PC-3 (cell line): ENCODE results near the gene PPP6R1. TPM values are rescaled to one million over a fixed set of nuclear protein-coding genes. Genes with fewer than 3 reads are reported as not detected.
A peak's percentile ranks its signal among the peaks of the same experiment; 100 is the strongest.

ENCODE experiments used
- ATAC-seq: fragments of 200-7000 bp; cut with Tn5 transposase; 2 replicates; pipeline ENCODE4 v1.9.1; 2020; ENCODE audit warnings: mild to moderate bottlenecking, moderate library complexity
- BruUV-seq: library from RNA; stranded (reverse); fragments of 400-500 nt; replicated peaks from 2 replicates; lab custom pipeline; 2021; lab: Mats Ljungman, UMichigan
- CTCF ChIA-PET: fragments of 300-600 bp; sonication (Branson Sonifier 250); formaldehyde crosslinking; loops from one replicate; lab custom pipeline; 2022; ENCODE audit warnings: antibody characterized with exemption; lab: Charles Lee
- POLR2A ChIA-PET: fragments of 300-600 bp; sonication (Branson Sonifier 250); formaldehyde crosslinking; loops from one replicate; lab custom pipeline; 2022; ENCODE audit warnings: antibody characterized with exemption; ENCODE audit not compliant: unreplicated experiment; lab: Charles Lee
- DNase-seq: peaks from one replicate; pipeline ENCODE4 v3.0.0-alpha.2; 2015
- H2AFZ ChIP-seq: fragments of 300-600 bp; sonication (generic); 2 replicates; pipeline ENCODE4 v1.6.0; 2016; ENCODE audit warnings: antibody characterized with exemption, low read length
- H3F3A ChIP-seq: fragments of 300-600 bp; sonication (generic); one replicate; pipeline ENCODE4 v1.6.0; 2017; ENCODE audit warnings: antibody characterized with exemption, low read length, control low read depth, mild to moderate bottlenecking; ENCODE audit not compliant: unreplicated experiment
- H3K27ac ChIP-seq: fragments of 300-600 bp; sonication (generic); 2 replicates; pipeline ENCODE4 v1.5.1; 2016; ENCODE audit warnings: mild to moderate bottlenecking, low read length
- H3K27me3 ChIP-seq: fragments of 300-600 bp; sonication (generic); 2 replicates; pipeline ENCODE4 v1.6.1; 2016; ENCODE audit warnings: low read length, mixed read lengths
- H3K36me3 ChIP-seq: fragments of 300-600 bp; sonication (generic); 2 replicates; pipeline ENCODE4 v1.6.1; 2016; ENCODE audit warnings: low read depth, mixed run types, low read length, mixed read lengths
- H3K4me1 ChIP-seq: fragments of 300-600 bp; sonication (generic); 2 replicates; pipeline ENCODE4 v1.5.1; 2016; ENCODE audit warnings: low read length; ENCODE audit not compliant: insufficient read depth
- H3K4me2 ChIP-seq: fragments of 300-600 bp; sonication (generic); 2 replicates; pipeline ENCODE4 v1.6.0; 2016; ENCODE audit warnings: low read length
- H3K4me3 ChIP-seq: fragments of 300-600 bp; sonication (generic); 2 replicates; pipeline ENCODE4 v1.5.1; 2016; ENCODE audit warnings: mild to moderate bottlenecking, low read length, mixed read lengths
- H3K79me2 ChIP-seq: fragments of 300-600 bp; sonication (generic); 2 replicates; pipeline ENCODE4 v1.6.1; 2017; ENCODE audit warnings: low read length, mixed read lengths
- H3K9ac ChIP-seq: fragments of 300-600 bp; sonication (generic); 2 replicates; pipeline ENCODE4 v1.6.0; 2016; ENCODE audit warnings: mild to moderate bottlenecking, low read length
- H3K9me2 ChIP-seq: fragments of 300-600 bp; sonication (generic); replicated peaks from 2 replicates; pipeline ENCODE4 v1.6.1; 2016; ENCODE audit warnings: mixed run types, low read length, mixed read lengths
- H3K9me3 ChIP-seq: fragments of 300-600 bp; sonication (generic); 2 replicates; pipeline ENCODE4 v1.6.1; 2016; ENCODE audit warnings: low read length, mixed read lengths
- H4K20me1 ChIP-seq: fragments of 300-600 bp; sonication (generic); 2 replicates; pipeline ENCODE4 v1.6.1; 2016; ENCODE audit warnings: low read length, mixed read lengths
- EZH2 ChIP-seq: fragments of 300-600 bp; sonication (generic); IDR thresholded peaks from one replicate; pipeline ENCODE4 v1.6.1; 2017; ENCODE audit warnings: antibody characterized with exemption, mild to moderate bottlenecking, low read length; ENCODE audit not compliant: unreplicated experiment
- EZH2phosphoT487 ChIP-seq: fragments of 300-600 bp; sonication (generic); IDR thresholded peaks from 2 replicates; pipeline ENCODE4 v1.6.1; 2018; ENCODE audit warnings: mild to moderate bottlenecking, antibody characterized with exemption, low read length, borderline replicate concordance
- intact Hi-C: fragments of 100-400 bp; cut with micrococcal nuclease; formaldehyde crosslinking; loops from 2 replicates; pipeline ENCODE4 v1.9.0; 2023
- total RNA-seq: library from RNA; depleted of rRNA; stranded (reverse); fragments of >200 nt; gene quantifications from 2 replicates; pipeline ENCODE4 v1.2.3, GENCODE V29; 2014
- TF ChIP-seq, protein P1 (sequence below): fragments of 300-600 bp; sonication (generic); conservative IDR thresholded peaks from 2 replicates; pipeline ENCODE4 v1.5.1; 2017; ENCODE audit warnings: antibody characterized with exemption, low read depth, mild to moderate bottlenecking, low read length

Gene PPP6R1
- total RNA-seq, 1 experiment from 2014 or later, result 159 TPM

DNA sequence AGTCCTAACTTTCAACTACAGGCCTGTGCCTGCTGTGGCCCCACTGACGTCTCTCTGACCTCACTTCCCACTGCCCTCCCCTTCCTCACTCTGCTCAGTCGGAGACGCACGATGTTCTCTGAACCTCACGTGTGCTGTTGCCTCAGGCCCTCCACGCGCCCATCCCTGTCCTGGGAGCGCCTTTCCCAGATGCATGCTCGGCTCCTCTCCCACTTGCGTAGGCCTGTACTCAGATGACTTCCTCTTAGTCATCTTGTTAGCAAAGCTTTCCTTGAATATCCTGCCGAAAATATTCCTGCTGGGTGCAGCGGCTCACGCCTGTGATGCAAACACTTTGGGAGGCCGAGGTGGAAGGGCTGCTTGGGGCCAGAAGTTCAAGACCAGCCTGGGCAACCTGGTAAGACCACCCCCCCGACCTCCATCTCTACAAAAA is 69.4 kb downstream of the PPP6R1 start:
- Histone ChIP-seq H2AFZ (no peak overlapping the region), H3K4me3 (no peak overlapping the region), H3K4me2 (peak overlapping the region; percentile 39), H3K27ac (peak overlapping the region; percentile 89), H3K9me3 (no peaks in the 10 kb centered on the region), H3F3A (no peaks in the 10 kb centered on the region), H3K36me3 (no peaks in the 10 kb centered on the region), H3K79me2 (no peaks in the 10 kb centered on the region), H4K20me1 (no peaks in the 10 kb centered on the region), H3K9me2 (no peaks in the 10 kb centered on the region), H3K27me3 (no peaks in the 10 kb centered on the region), H3K4me1 (peaks cover 12% of the 10 kb centered on the region), H3K9ac (peak overlapping the region; percentile 70)
- ATAC-seq (peak; percentile 99), DNase-seq (peak; percentile 99)
- TSS peak; percentile 76 for BruUV-seq
- peak; percentile 69; the same call in 1 of the 2 replicates for TF ChIP-seq EZH2phosphoT487
- TF ChIP-seq, protein P1, sequence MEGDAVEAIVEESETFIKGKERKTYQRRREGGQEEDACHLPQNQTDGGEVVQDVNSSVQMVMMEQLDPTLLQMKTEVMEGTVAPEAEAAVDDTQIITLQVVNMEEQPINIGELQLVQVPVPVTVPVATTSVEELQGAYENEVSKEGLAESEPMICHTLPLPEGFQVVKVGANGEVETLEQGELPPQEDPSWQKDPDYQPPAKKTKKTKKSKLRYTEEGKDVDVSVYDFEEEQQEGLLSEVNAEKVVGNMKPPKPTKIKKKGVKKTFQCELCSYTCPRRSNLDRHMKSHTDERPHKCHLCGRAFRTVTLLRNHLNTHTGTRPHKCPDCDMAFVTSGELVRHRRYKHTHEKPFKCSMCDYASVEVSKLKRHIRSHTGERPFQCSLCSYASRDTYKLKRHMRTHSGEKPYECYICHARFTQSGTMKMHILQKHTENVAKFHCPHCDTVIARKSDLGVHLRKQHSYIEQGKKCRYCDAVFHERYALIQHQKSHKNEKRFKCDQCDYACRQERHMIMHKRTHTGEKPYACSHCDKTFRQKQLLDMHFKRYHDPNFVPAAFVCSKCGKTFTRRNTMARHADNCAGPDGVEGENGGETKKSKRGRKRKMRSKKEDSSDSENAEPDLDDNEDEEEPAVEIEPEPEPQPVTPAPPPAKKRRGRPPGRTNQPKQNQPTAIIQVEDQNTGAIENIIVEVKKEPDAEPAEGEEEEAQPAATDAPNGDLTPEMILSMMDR, result no peak
- intact Hi-C loops, result loop anchor here (1.0 kb wide), 2 partner anchors 21 to 23 kb away; partner anchors contain the start of gene DNAAF3
- ChIA-PET POLR2A (interaction anchor here (0.8 kb wide), 1 partner anchor 22 kb away, joined by 3 read pairs; no protein-coding TSS in a partner anchor), CTCF (interaction anchor here (0.5 to 0.7 kb wide), 2 partner anchors 23 to 43 kb away, joined by 3 to 5 read pairs; partner anchors contain the start of gene DNAAF3)

DNA sequence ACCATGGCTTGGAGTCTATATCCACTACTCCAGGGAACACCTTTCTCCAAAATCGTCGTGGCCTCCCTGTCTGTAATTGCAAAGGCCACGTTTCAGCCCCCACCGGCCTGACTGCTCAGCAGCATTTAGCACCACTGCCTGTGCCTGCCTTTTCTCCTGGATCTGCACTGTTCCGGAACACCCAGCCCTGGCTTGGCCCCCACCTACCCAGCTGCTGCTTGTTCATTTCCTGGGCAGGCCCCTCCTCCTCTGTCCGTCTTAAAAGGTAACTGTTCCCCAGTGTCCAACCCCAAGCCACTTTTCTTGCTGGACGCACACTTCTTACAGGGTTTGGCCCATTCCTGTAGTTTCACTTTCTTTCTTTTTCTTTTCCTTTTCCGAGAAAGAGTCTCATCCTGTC is 70.2 kb downstream of the PPP6R1 start:
- Histone ChIP-seq H3K4me2 (peak overlapping the region; percentile 32; the same call in 1 of the 2 replicates), H4K20me1 (no peaks in the 10 kb centered on the region), H3K27me3 (no peaks in the 10 kb centered on the region), H3K9ac (peak overlapping the region; percentile 70), H3K36me3 (no peaks in the 10 kb centered on the region), H2AFZ (no peak overlapping the region), H3K9me3 (no peaks in the 10 kb centered on the region), H3K4me3 (no peak overlapping the region), H3K9me2 (no peaks in the 10 kb centered on the region), H3F3A (no peaks in the 10 kb centered on the region), H3K27ac (peak overlapping the region; percentile 89), H3K4me1 (peaks cover 12% of the 10 kb centered on the region), H3K79me2 (no peaks in the 10 kb centered on the region)
- ATAC-seq (peak; percentile 29), DNase-seq (no peak)
- TSS peak; percentile 72 for BruUV-seq
- ChIA-PET POLR2A (interaction anchor here (0.8 kb wide), 1 partner anchor 22 kb away, joined by 3 read pairs; no protein-coding TSS in a partner anchor), CTCF (no interaction called here)
- no peak for TF ChIP-seq EZH2
- TF ChIP-seq EZH2phosphoT487, result no peak
- TF ChIP-seq, protein P1, result no peak
- intact Hi-C loops, result loop anchor here (1.0 kb wide), 2 partner anchors 22 kb away; partner anchors contain the start of gene DNAAF3

DNA sequence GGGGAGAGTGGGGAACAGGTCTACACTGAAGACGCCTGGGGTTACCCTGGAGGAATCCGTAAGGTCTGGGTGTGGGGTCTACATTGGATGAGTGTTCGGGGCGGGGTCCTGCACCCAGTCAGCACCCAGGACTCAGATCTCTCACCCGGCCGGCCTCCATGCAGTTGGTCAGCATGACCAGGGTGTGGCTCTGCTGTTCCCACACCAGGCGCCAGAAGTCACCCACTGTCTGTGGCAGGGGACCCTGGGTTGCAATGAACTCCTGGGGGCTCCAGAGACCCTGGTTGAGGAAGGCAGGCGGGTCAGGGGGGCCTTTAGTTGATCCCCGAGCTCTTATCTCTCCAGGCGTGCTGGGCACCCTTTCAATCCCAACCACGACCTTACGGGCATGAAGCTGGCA is 72.7 kb downstream of the PPP6R1 start:
- no peak overlapping the region for H3K27ac ChIP-seq
- H3K4me2 ChIP-seq, result no peak overlapping the region
- H3K27me3 ChIP-seq, result peaks cover 8% of the 10 kb centered on the region; the same call in 1 of the 2 replicates
- H3K9ac ChIP-seq, result no peak overlapping the region
- H3K79me2 ChIP-seq, result no peaks in the 10 kb centered on the region
- peaks cover 12% of the 10 kb centered on the region for H3K4me1 ChIP-seq
- no peak for DNase-seq
- H3K4me3 ChIP-seq, result no peak overlapping the region
- no TSS peak for BruUV-seq
- H3F3A ChIP-seq, result no peaks in the 10 kb centered on the region
- ATAC-seq, result no peak
- H3K9me2 ChIP-seq, result no peaks in the 10 kb centered on the region
- intact Hi-C loops, result no loop called here
- POLR2A ChIA-PET, result no interaction called here
- H3K36me3 ChIP-seq, result no peaks in the 10 kb centered on the region
- no peaks in the 10 kb centered on the region for H4K20me1 ChIP-seq
- no peak overlapping the region for H2AFZ ChIP-seq
- TF ChIP-seq EZH2phosphoT487 (no peak), EZH2 (no peak)
- TF ChIP-seq, protein P1, result no peak
- H3K9me3 ChIP-seq, result no peaks in the 10 kb centered on the region
- CTCF ChIA-PET, result no interaction called here
